AG04450 (cell line): Measurements from ENCODE around the gene SLC2A1. TPM values are rescaled to one million over a fixed set of nuclear protein-coding genes. Genes with fewer than 3 reads are reported as not detected.

Experiments
- CTCF ChIA-PET: fragments of 300-600, 350-600 bp; formaldehyde crosslinking; extraction: SDS; loops from one replicate; lab custom pipeline; 2022; ENCODE audit warnings: antibody characterized with exemption, inconsistent platforms; lab: Charles Lee
- POLR2A ChIA-PET: fragments of 350-600 bp; formaldehyde crosslinking; extraction: SDS; loops from one replicate; lab custom pipeline; 2021; ENCODE audit warnings: antibody characterized with exemption, inconsistent platforms; lab: Yijun Ruan, JAX
- DNase-seq: peaks from one replicate; pipeline ENCODE4 v3.0.0-alpha.2; 2011; ENCODE audit warnings: low read depth, low spot score
- H3K27ac ChIP-seq: one replicate; pipeline ENCODE4 v1.5.1; 2012; ENCODE audit warnings: low read depth, low read length, control low read depth
- H3K27me3 ChIP-seq: one replicate; pipeline ENCODE4 v1.6.0; 2012; ENCODE audit warnings: low read length; ENCODE audit not compliant: control insufficient read depth, insufficient read depth
- H3K4me3 ChIP-seq: 2 replicates; pipeline ENCODE4 v1.5.1; 2011; ENCODE audit warnings: mild to moderate bottlenecking, low read depth, low read length, control low read depth
- H3K9me3 ChIP-seq: 2 replicates; pipeline ENCODE4 v1.5.1; 2012; ENCODE audit warnings: low read length; ENCODE audit not compliant: control insufficient read depth, insufficient read depth
- polyA plus RNA-seq: library from polyadenylated mRNA; depleted of rRNA; stranded (reverse); fragments of >200 nt; gene quantifications from 2 replicates; pipeline ENCODE4 v1.2.3, GENCODE V29; 2011
- TF ChIP-seq, protein P1 (sequence below): IDR thresholded peaks from 2 replicates; pipeline ENCODE4 v1.5.1; 2011; ENCODE audit warnings: low read depth, low read length, control low read depth, inconsistent platforms

SLC2A1 gene
- polyA plus RNA-seq, 1 experiment = 114 TPM

DNA sequence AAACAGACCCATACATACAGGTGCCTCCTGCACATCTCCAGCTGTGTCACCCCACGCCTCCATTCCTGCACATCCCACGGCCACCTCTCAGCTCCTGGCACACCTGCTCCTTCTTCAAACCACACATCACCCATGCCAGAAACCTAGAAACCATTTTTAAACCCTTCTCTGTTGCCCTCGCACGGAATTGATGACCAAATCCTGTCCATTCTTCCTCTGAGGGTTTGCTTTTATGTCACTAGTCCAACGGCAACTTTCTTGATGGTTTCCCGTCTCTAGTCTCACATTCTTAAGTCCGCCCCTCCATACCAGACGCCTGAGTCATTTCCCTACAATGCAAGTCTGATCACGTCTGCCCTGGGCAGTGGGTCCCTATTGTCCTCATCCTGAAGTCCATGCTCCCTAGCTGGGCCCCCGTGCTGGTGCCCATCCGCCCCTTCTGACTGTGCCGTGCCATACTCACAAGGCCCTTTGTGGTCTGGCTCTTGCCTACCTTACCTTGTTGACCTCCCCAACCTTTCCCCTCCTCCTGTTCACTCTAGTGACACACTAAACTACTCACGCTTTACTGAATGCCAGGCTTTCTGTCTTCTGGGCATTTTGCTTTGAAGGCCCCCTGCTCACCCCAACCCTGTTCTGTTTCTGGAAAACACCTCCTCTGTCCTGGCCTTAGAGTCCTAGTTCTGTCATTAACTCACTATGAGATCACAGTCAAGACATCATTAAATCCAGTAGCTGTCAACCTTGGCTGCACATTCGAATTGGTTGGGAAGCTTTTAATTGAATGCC is 17.6 kb downstream of the SLC2A1 start:
- Histone ChIP-seq H3K27ac (peak overlapping the region; percentile 95), H3K27me3 (no peaks in the 10 kb centered on the region), H3K4me3 (no peak overlapping the region), H3K9me3 (no peaks in the 10 kb centered on the region)
- ChIA-PET CTCF (interaction anchor here (0.9 to 2.0 kb wide), 3 partner anchors 9 to 133 kb away, joined by 3 to 8 read pairs (median 5); no protein-coding TSS in a partner anchor), POLR2A (interaction anchor here (0.6 to 1.3 kb wide), 5 partner anchors 8 to 258 kb away, joined by 3 to 5 read pairs (median 4); no protein-coding TSS in a partner anchor)
- TF ChIP-seq, protein P1, sequence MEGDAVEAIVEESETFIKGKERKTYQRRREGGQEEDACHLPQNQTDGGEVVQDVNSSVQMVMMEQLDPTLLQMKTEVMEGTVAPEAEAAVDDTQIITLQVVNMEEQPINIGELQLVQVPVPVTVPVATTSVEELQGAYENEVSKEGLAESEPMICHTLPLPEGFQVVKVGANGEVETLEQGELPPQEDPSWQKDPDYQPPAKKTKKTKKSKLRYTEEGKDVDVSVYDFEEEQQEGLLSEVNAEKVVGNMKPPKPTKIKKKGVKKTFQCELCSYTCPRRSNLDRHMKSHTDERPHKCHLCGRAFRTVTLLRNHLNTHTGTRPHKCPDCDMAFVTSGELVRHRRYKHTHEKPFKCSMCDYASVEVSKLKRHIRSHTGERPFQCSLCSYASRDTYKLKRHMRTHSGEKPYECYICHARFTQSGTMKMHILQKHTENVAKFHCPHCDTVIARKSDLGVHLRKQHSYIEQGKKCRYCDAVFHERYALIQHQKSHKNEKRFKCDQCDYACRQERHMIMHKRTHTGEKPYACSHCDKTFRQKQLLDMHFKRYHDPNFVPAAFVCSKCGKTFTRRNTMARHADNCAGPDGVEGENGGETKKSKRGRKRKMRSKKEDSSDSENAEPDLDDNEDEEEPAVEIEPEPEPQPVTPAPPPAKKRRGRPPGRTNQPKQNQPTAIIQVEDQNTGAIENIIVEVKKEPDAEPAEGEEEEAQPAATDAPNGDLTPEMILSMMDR = no peak
- DNase-seq = peak; percentile 85

DNA sequence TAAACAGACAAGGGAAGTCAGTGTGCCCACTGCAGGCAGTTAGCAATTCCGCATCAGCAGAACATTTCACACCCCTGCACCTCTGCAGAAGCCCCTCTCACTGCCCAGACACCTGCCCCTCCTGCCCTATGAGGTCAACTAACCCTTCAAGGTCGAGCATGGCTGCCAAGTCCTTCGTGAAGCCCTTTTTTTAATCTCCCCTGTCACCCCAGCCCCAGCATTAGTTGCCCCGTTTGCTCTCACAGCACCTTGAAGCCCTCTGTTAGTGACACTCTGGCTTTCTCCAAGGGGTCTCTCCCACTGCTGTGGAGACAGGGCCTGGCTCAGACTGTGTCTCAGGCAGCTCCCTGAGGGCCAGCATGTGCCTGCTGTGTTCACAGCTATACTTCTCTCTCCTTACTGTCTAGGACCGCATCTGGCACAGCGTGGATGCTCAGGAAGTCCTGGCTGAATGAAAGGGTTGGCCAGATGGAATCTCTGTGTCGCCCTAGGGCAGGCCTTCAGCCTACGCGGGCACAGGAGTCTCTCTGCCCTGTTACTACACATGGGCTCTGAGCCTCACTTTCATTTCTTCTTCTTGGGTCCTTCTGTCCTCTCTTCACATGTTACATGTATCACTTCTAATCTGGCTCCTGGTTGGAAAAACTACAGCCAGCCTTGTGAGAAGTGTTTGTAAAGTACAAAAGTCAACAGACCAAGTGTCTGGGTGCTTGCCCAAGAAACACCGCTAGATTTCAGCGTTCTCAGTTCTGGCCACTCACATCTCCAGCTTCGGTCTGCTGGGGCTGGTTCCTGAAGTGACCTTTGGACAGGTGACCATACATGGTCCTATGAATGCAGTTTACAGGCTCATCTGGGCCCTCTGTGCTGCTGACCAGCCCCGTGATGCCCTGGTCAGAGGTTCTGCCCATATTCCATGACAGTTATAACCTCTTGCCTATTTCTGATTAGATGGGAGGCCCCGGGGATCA is 19.7 kb downstream of the SLC2A1 start:
- POLR2A ChIA-PET = interaction anchor here (1.0 kb wide), 1 partner anchor 26 kb away, joined by 3 read pairs; no protein-coding TSS in a partner anchor
- peak overlapping the region; percentile 31 for H3K27ac ChIP-seq
- H3K4me3 ChIP-seq = no peak overlapping the region
- CTCF ChIA-PET = interaction anchor here (1.0 to 1.8 kb wide), 3 partner anchors 15 to 135 kb away, joined by 4 to 13 read pairs (median 5); no protein-coding TSS in a partner anchor
- no peaks in the 10 kb centered on the region for H3K9me3 ChIP-seq
- no peak for DNase-seq
- H3K27me3 ChIP-seq = no peaks in the 10 kb centered on the region
- TF ChIP-seq, protein P1 = no peak

DNA sequence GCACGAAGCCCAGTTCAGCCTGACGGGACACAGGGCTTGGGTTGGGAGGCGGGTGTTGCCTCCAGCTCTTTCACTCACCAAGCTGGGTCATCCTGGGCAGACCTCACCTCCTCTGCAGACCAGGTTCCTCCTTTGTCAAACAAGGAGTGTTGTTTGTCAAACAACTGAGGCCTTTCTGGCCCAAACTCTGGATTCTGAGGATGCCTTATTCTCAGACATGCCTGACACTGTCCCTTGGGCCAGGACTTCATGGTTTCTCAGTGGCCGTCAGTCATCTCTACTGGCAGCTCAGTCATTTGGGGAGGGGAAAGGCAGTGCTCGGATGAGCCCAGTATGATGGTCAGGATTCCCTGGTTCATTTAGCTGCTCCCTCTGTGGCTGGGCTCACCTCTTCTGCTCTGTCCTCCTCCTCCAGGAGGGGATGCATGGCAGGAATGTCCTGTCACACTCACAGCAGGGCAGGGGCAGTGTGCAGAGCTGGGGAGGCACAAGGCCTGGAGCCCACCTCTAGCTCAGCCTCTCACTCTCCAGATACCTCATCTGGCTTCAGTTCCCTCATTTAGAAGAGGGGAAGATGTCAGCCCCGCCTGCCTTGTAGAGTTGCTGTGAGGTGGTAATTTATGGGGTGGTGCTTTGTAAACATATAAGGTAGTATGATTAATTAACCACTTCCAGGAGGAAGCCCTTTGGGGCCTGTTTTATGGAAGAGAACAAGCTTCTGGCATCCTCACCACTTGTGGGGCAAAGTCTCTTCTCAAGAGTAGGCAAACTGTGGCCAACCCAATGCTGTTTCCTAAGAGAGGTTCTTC is 20.6 kb downstream of the SLC2A1 start:
- Histone ChIP-seq H3K9me3 (no peaks in the 10 kb centered on the region), H3K27me3 (no peaks in the 10 kb centered on the region), H3K4me3 (no peak overlapping the region), H3K27ac (no peak overlapping the region)
- TF ChIP-seq, protein P1 = no peak
- CTCF ChIA-PET = interaction anchor here (0.9 to 1.8 kb wide), 3 partner anchors 15 to 136 kb away, joined by 4 to 13 read pairs (median 6); no protein-coding TSS in a partner anchor
- no peak for DNase-seq
- POLR2A ChIA-PET = interaction anchor here (0.8 to 1.0 kb wide), 2 partner anchors 12 to 124 kb away, joined by 3 to 4 read pairs; no protein-coding TSS in a partner anchor

DNA sequence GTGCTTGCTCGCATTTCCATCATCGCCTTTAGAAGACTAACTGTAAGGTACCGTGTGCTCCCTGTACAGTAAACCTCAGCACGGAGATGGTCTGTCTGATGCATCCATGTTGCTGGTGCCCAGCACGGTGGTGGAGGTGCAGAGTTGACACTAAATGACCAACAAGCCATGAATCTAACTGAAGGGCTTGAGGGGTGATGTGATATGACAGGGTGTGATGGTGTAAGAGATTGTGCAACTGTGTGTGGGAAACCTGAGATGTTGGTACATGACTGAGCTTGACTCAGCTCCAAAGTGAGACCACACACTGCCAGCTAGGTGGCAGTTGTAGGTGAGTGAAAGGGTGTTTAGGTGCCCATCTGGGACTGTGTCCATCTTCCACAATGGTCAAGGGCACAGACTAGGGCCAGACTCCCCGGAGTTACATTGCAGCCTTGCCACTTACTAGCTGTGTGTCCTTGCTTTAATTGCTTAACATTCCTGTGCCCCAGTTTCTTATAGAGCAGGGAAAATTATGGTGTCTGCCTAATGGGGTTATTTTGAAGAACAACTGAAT is 21.4 kb downstream of the SLC2A1 start:
- no peak for DNase-seq
- no peaks in the 10 kb centered on the region for H3K9me3 ChIP-seq
- peak overlapping the region; percentile 71 for H3K27ac ChIP-seq
- ChIA-PET CTCF (interaction anchor here (0.9 to 1.8 kb wide), 2 partner anchors 24 to 137 kb away, joined by 6 to 13 read pairs; no protein-coding TSS in a partner anchor), POLR2A (interaction anchor here (0.8 to 1.0 kb wide), 3 partner anchors 13 to 125 kb away, joined by 3 to 4 read pairs (median 3); no protein-coding TSS in a partner anchor)
- TF ChIP-seq, protein P1 = no peak
- H3K27me3 ChIP-seq = no peaks in the 10 kb centered on the region
- H3K4me3 ChIP-seq = no peak overlapping the region
